HepG2 (cell line): ENCODE results near the gene ELANE.
"Not testable (repeated sequence)": the region's sequence is repeated elsewhere in the genome, so short reads cannot be mapped to it uniquely, and the experiment has no call there.

Experiments used
- BRD4 ChIP-seq: sonication (generic); formaldehyde crosslinking; IDR thresholded peaks from 2 replicates; pipeline ENCODE4 v1.4.0; 2020; ENCODE audit warnings: missing genetic modification reagents
- CTCF ChIP-seq: sonication (generic); formaldehyde crosslinking; IDR thresholded peaks from 2 replicates; pipeline ENCODE4 v1.5.0; 2020; ENCODE audit warnings: mild to moderate bottlenecking, missing genetic modification reagents, moderate library complexity
- HNRNPL ChIP-seq: fragments of 200-400 bp; formaldehyde crosslinking; IDR thresholded peaks from 2 replicates; pipeline ENCODE4 v1.6.1; 2017; ENCODE audit warnings: mild to moderate bottlenecking, low read depth, low read length
- TCF7L2 ChIP-seq: IDR thresholded peaks from 2 replicates; pipeline ENCODE4 v1.6.1; 2011; ENCODE audit warnings: mild to moderate bottlenecking, low read depth, low read length, moderate library complexity
- THRA ChIP-seq: sonication (generic); formaldehyde crosslinking; IDR thresholded peaks from 2 replicates; pipeline ENCODE4 v1.4.0; 2020; ENCODE audit warnings: missing genetic modification reagents, borderline replicate concordance

DNA sequence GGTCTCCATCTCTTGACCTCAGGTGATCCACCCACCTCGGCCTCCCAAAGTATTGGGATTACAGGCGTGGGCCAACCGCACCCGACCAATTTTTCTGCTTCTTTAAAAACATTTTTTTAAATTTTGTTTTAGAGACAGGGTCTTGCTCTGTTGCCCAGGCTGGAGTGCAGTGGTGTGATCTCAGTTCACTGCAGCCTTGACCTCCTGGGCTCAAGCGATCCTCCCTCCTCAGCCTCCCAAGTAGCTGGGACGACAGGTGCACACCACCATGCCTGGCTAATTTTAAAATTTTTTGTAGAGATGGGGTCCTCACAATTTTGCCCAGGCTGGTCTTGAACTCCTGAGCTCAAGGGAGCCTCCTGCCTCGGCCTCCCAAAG lies 9.3 kb upstream of the ELANE start:
- TF ChIP-seq THRA (CRISPR knock-in tag); CTCF (CRISPR knock-in tag); TCF7L2; BRD4 (CRISPR knock-in tag); HNRNPL: not testable (repeated sequence)
